Measurements from ENCODE around the gene ZNF718.
"Not testable (repeated sequence)": the region's sequence is repeated elsewhere in the genome, so short reads cannot be mapped to it uniquely, and the experiment has no call there.

Gene ZNF718

GRCh38 chr4:124275-125081, at the start of gene ZNF718:
ZNF718 (plus strand) TSS chr4:124501; CDS start chr4:124671, 170 bp downstream.
- peak; percentile 96 for DNase-seq

DNA sequence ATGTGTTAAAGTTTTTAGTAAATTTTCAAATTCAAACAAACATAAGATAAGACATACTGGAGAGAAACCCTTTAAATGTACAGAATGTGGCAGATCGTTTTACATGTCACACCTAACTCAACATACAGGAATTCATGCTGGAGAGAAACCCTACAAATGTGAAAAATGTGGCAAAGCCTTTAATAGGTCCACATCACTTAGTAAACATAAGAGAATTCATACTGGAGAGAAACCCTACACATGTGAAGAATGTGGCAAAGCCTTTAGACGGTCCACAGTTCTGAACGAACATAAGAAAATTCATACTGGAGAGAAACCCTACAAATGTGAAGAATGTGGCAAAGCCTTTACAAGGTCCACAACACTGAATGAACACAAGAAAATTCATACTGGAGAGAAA, 38.4 kb upstream of the ZNF718 start:
- DNase-seq: no peak

GRCh38 chr4:86559-87324, 37.6 kb upstream of the ZNF718 start:
- DNase-seq: not testable (repeated sequence)

GRCh38 chr4:98386-98785, 25.9 kb upstream of the ZNF718 start:
- no peak for DNase-seq

DNA sequence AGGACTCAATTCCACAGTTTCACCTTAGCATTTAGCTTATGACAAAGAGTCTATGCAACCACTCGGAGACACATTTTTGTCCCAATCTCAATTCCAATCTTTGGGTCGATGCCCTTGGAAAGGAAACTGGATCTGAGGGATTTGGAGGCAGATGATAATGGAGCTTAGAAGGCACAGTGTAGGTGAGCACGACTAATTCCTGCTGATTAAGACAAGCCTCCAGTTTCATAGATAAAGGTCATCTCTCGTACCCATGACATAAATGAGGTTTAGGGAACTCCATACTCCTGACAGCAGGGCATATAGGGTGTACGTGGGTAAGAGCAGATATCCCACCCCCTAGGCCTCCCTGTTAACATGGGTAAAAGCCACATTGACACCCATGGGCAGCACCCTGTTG, 24.4 kb upstream of the ZNF718 start:
- DNase-seq: no peak

DNA sequence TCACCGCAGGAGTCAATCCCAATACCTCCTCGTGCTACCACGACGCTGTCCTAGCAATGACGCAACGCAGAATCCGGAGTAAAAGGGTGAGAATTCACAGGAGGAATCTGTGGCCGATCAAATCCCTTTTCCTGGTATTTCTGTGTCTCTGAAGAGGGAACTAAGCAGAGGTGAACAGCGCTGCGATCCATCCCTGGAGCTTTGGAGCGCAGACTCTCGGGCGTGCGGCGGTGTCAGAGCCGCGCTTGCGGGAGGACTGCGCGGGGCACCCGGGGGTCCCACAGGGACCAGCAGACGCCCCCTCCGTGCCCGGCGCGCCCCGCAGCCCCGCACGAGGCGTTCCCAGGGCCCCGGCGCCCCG, 17.2 kb upstream of the ZNF718 start:
- no peak for DNase-seq

DNA sequence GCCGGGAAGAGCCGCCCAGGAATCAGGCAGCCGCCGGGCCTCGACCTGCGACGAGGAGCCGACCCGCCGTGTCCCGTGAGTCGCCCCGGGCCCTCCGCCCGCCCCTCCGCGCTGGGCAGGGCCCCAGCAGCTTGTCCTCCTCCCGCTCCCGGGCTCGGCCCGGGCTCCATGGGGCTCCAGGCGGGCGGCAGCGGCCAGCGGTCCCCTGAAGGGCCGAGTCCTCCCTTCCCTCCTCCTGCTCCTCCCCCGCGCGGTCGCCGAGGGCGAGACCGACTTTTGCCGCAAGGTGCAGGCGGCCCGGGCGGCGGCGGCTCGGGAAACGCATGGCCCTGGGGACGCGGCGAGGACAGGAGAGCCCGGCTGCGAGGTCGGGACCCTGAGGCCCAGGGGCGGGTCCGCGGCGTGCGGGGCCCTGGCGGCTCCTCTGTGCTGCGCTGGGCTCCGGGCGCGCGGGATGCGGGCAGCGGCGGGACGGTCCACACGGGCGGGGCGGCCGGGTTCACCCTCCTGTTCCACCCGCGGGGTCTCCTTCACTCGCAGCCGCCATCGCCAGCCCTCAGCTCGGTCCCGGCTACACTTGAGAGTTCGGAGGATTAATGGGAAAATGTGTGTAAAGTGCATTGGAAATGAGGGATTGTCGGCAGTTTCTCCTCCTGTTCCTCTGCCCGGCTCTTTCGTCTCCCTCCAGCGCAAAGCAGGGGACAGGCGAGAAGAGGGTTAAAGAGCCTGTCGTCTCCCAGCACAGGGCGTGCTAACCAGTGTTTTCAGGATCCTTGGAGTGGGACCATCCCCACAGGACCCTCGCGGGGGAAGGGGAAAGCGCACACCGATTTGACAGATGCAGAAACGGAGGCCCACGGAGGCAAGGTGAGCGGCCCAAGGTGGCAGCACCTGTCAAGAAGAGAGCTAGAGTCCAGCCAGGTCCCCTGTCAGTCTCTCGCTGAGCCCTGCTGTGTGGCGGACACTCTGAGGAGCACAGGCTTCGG, 16.6 kb upstream of the ZNF718 start:
- DNase-seq: no peak

DNA sequence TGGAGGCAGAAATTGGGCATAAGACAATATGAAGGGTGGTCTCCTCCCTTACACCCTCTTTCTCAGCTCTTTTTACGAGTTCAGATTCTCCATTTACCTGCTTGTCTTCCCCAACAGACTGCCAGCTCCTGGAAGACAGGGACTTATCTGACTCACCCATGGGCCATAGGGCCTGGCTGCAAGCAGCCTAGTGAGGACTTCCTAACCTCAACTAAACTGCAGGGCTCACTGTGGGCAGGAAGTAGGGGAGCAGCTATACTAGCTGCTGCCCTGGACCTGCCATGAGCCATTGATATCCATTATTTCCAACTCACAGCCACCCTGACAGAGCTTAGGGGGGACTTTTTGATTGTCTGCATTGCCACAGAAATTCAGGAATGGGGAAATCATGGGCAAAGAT, 11.5 kb upstream of the ZNF718 start:
- no peak for DNase-seq

- no peak for DNase-seq
Measured at GRCh38 chr4:113732-114131, 10.6 kb upstream of the ZNF718 start.

- DNase-seq: no peak
Measured at GRCh38 chr4:114149-114548, 10.2 kb upstream of the ZNF718 start.

- no peak for DNase-seq
Measured at GRCh38 chr4:116499-116898, 7.8 kb upstream of the ZNF718 start.

DNA sequence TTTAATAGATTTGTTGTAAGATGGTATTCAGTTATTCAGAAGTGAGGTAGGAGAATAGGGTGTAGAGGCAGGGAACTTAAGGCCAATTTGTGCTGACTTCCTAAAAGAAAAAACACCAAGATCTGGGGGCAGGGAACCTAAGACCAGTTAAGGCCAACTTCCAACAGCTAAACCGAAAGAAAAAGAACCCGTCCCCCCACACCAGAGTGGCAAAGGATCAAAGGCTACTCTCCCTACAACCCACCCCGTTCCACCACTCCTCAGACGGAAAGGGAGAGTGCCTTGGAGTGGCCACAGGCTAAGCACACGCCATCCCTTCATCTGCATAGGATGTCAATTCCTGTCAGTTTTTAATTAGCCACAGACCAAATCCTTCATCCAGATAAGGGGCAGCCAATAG, 3.7 kb upstream of the ZNF718 start:
- no peak for DNase-seq

DNA sequence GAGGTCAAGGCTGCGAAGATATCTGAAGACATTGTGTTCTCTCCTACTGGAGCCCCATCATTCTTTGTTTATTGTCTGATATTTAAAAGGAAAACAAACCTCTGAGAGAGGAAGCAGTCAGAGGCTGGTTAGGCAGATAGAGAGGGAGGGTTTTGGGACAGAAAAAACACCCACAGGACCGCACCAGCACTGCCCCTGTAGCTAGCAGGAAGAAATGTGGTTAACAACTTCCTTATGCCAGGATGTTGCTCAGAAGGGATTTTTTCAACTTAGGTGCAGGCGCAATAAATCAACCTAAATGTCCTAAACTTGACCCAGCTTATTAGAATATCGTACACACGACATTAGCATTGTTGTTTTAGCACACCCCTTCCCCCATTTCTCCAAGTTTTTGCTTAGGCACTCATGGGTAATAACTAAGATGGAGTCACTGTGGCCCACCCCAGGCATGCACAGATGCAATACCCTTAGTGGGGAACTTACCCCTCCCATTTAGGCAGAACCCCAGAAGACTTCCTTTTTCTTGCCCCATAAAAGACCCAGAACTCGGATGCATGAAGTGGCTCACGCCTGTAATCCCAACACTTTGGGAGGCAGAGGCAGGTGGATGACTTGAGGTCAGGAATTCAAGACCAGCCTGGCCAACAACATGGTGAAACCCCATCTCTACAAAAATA, 2.8 kb upstream of the ZNF718 start:
- DNase-seq: peak; percentile 64

DNA sequence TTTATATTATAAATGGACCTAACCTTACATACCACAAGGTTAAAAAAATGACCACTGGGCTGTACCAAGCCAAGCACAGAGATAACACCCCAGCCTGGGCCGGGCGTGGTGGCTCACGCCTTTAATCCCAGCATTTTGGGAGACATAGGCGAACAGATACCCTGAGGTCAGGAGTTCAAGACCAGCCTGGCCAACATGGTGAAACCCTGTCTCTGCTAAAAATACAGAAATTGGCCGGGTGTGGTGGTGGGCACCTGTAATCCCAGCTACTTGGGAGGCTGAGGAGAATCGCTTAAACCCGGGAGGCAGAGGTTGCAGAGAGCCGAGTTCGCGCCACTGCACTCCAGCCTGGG, 403 bp upstream of the ZNF718 start:
- DNase-seq: not testable (repeated sequence)

DNA sequence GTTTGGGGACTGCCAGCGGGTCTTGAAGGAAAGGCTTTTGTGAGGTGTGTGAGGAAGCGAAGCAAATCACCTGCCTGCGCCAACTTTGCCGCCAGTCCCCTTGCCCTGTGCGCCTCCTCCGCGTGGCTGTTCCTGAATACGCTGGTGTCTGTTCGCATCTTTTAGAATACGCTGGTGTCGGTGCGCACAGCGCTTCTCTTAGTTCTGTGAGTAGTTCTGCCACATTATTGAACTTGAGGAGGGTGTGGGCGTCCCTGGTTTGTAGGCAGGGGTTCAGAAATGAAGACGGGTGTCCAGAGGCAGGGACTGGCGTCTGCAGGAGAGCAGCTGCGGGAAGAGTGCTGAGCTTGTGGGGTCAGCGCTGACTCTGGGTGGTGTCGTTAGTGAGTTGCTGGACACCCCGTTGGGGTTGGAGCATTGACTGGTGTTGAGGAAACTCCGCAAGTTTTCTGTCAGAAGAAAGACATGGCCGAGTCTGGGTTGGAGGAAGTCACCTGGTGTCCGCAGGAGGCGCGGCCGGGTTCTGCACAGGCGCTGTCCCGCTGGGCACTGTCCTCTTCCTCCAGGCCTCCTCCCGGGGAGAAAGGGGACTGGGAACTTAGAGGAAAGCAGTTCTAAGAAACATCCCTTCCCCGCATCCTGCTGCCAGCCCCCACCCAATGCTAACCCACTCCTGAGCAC, 930 bp downstream of the ZNF718 start:
- no peak for DNase-seq

DNA sequence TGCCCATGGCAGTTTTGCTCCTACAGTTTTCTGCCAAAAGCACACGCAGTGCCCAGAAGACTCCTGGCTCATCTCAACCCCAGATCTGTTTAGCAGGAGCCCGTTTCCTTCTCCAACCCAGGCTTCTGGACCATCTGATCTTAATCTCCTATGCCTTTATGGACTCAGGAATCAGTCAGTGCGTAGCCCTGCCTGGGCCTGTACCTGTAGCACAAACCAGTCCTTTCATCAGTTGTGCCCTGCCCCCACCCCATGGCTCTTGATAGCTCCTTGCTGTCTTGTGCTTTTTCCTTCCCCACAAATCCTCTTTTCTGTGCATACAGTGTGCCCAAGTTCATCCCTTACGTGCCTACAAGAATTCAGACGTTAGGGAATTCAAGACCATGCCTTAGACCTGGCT, 1.5 kb downstream of the ZNF718 start:
- DNase-seq: no peak

DNA sequence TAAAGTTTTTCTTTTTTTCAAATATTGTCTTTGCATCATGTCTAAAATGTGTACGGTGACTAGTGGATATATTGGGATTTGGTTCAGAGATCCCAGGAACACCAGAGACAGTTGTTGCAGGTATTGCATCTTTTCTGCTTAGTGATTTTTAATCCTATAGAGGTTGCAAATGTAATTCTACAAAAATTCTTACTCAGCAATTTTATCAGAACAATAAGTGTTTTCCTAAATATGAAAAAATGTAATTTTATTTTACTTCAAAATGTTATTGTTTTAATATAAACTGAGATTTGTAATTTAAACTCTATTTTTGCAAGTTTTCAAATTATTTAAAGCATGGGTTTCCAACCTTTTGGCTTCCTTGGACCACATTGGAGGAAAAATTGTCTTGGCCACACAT, 8.2 kb downstream of the ZNF718 start:
- DNase-seq: no peak

- no peak for DNase-seq
Measured at GRCh38 chr4:138935-139334, 14.6 kb downstream of the ZNF718 start.

GRCh38 chr4:139691-140090, 15.4 kb downstream of the ZNF718 start:
- DNase-seq: no peak

DNA sequence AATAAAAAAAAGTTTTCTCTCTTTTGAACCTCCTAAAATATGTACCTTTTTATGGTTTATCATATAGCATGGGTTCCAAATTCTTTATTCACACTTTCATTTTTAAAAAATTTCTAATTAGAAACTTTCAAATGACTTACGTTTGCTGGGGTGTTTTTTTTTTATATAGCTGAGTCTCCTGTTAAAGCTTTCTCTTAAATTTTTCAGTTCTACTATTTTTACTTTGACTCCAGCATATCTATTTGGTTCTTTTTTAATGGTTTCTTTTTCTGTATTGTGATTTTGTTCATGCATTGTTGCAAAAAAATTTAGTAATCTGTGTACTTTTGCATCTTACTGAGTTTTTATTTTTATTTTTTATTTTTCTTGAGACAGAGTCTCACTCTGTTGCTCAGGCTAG, 22.3 kb downstream of the ZNF718 start:
- DNase-seq: no peak

DNA sequence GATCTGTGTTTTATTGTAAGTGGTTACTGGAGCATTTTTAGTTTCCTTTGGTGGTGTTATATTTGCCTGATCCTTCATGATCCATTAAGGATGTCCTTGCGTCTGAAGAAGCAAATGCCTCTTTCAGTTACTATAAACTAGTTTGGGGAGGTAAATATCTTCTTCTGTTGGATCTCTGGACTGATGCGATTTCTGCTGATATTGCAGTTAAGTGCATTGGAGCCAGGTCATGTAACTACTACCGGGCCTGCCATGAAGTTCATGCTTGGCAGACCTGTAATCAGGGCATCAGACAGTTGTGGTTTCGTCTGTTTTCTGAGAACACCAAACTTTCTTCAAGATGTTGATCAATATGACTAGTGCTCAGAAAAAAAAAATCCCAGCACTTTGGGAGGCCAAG, 22.9 kb downstream of the ZNF718 start:
- no peak for DNase-seq
